Erythroblast (primary cell): ENCODE measurements around the gene GTPBP1.

Source experiments
- GATA1 ChIP-seq: IDR thresholded peaks from 2 replicates; pipeline ENCODE4 v1.6.1; 2011; ENCODE audit warnings: low read depth, mild to moderate bottlenecking, control low read depth, low read length, moderate library complexity
- POLR2A ChIP-seq: IDR thresholded peaks from 2 replicates; pipeline ENCODE4 v1.6.1; 2011; ENCODE audit warnings: mild to moderate bottlenecking, low read length

DNA sequence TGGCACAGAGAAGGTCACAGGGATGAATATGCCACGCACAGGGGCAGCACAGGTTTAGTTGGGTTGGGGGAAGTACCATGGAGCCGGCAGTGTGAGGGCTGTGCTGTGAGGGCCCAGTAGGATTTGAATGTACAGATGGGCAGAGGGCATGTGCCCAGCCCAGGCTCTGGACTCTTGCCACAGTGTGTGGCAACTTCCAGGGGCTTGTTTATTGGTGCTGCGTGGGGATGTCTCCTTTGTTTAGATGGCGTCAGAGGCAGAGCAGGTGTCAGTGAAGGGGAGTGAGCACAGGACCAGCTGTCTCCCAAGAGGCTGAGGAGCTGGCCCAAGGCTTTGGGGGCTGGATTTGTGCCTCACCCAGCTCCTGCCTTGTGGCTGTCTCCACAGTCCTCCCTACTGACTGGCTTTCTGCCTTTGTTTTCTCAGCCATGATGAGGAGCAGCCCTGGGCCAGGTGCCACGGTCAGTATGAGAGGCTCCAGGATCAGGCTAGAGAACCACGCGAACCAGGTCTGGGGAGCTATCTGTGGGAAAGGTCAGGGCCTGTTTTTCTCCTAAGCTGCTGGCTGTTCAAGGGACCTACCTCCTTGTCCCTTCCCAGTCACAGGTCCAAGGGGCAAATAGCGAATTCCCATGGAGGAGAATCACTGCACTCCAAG, 28.1 kb downstream of the GTPBP1 start:
- TF ChIP-seq POLR2A (peak; percentile 6), GATA1 (no peak)
